HEK293 (cell line): ENCODE data around the gene FAHD2A.

Experiments used
- KLF10 ChIP-seq: fragments of 450-650 bp; IDR thresholded peaks from 2 replicates; pipeline ENCODE4 v1.5.1; 2018; ENCODE audit warnings: missing biosample characterization, mild to moderate bottlenecking, missing genetic modification characterization
- PRDM4 ChIP-seq: fragments of 450-650 bp; formaldehyde crosslinking; IDR thresholded peaks from 2 replicates; pipeline ENCODE4 v1.5.1; 2017; ENCODE audit warnings: missing biosample characterization, missing genetic modification characterization
- REST ChIP-seq: fragments of 450-650 bp; formaldehyde crosslinking; IDR thresholded peaks from 2 replicates; pipeline ENCODE4 v1.5.1; 2016; ENCODE audit warnings: missing biosample characterization, missing genetic modification characterization
- YY1 ChIP-seq: fragments of 450-650 bp; formaldehyde crosslinking; IDR thresholded peaks from 2 replicates; pipeline ENCODE4 v1.5.1; 2018; ENCODE audit warnings: missing biosample characterization, missing genetic modification characterization
- ZIC2 ChIP-seq: fragments of 450-650 bp; formaldehyde crosslinking; IDR thresholded peaks from 2 replicates; pipeline ENCODE4 v1.5.1; 2016; ENCODE audit warnings: missing biosample characterization, missing genetic modification characterization
- ZNF140 ChIP-seq: fragments of 450-650 bp; formaldehyde crosslinking; IDR thresholded peaks from 2 replicates; pipeline ENCODE4 v1.5.1; 2016; ENCODE audit warnings: missing biosample characterization, missing genetic modification characterization
- ZNF274 ChIP-seq, 2 experiments: fragments of 200-500 bp in 1 of 2; fragments of 450-650 bp in 1 of 2; sonication (Bioruptor generic) in 1 of 2; formaldehyde crosslinking in 1 of 2; IDR thresholded peaks; 2 replicates each; pipeline versions ENCODE4 v1.5.1 to v1.6.1; 2014 to 2016; ENCODE audit warnings: borderline replicate concordance in 1 of 2, inconsistent platforms in 1 of 2, low read length in 1 of 2, missing biosample characterization in 1 of 2, missing genetic modification characterization in 1 of 2
- ZNF561 ChIP-seq: fragments of 450-650 bp; IDR thresholded peaks from 2 replicates; pipeline ENCODE4 v1.5.1; 2018; ENCODE audit warnings: missing biosample characterization, missing genetic modification characterization, borderline replicate concordance
- ZNF677 ChIP-seq: fragments of 450-650 bp; IDR thresholded peaks from 2 replicates; pipeline ENCODE4 v1.5.0; 2018; ENCODE audit warnings: missing biosample characterization, mild to moderate bottlenecking, missing genetic modification characterization, moderate library complexity
- ZNF776 ChIP-seq: fragments of 450-650 bp; formaldehyde crosslinking; IDR thresholded peaks from 2 replicates; pipeline ENCODE4 v1.5.0; 2017; ENCODE audit warnings: missing biosample characterization, missing genetic modification characterization, borderline replicate concordance
- TF ChIP-seq, protein P1 (sequence below): fragments of 450-650 bp; formaldehyde crosslinking; IDR thresholded peaks from 2 replicates; pipeline ENCODE4 v1.5.1; 2016; ENCODE audit warnings: missing biosample characterization, missing genetic modification characterization

- TF ChIP-seq, protein P1, sequence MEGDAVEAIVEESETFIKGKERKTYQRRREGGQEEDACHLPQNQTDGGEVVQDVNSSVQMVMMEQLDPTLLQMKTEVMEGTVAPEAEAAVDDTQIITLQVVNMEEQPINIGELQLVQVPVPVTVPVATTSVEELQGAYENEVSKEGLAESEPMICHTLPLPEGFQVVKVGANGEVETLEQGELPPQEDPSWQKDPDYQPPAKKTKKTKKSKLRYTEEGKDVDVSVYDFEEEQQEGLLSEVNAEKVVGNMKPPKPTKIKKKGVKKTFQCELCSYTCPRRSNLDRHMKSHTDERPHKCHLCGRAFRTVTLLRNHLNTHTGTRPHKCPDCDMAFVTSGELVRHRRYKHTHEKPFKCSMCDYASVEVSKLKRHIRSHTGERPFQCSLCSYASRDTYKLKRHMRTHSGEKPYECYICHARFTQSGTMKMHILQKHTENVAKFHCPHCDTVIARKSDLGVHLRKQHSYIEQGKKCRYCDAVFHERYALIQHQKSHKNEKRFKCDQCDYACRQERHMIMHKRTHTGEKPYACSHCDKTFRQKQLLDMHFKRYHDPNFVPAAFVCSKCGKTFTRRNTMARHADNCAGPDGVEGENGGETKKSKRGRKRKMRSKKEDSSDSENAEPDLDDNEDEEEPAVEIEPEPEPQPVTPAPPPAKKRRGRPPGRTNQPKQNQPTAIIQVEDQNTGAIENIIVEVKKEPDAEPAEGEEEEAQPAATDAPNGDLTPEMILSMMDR = no peak
- no peak for TF ChIP-seq KLF10 (tag by site-specific recombination)
- TF ChIP-seq ZNF274 (IDR thresholded peaks at IDR 0.05; ENCODE audit: low read length) = no peak
- TF ChIP-seq ZNF274 (tag by site-specific recombination; IDR thresholded peaks at IDR 0.05; ENCODE audit: borderline replicate concordance) = no peak
- TF ChIP-seq ZNF776 (tag by site-specific recombination) = no peak
- TF ChIP-seq ZNF140 (tag by site-specific recombination) = no peak
- no peak for TF ChIP-seq ZIC2 (tag by site-specific recombination)
- no peak for TF ChIP-seq ZNF561
- no peak for TF ChIP-seq PRDM4 (tag by site-specific recombination)
- TF ChIP-seq YY1 = no peak
- no peak for TF ChIP-seq ZNF677 (tag by site-specific recombination)
- TF ChIP-seq REST (tag by site-specific recombination) = no peak
Observed at GRCh38 chr2:95390272-95390880, 12.1 kb upstream of the FAHD2A start.
